Measurements from ENCODE around the gene DNAH17.

The DNAH17 gene

GRCh38 chr17:78577296-78577695 is at the start of gene DNAH17:
Gene DNAH17, minus strand, starts transcription at chr17:78577396. Its CDS starts 2,339 bp downstream, at chr17:78575057.
- no peak for DNase-seq

- DNase-seq: no peak
Observed at GRCh38 chr17:78624324-78625151, 47.3 kb upstream of the DNAH17 start.

GRCh38 chr17:78623541-78623940 is 46.3 kb upstream of the DNAH17 start:
- no peak for DNase-seq

- DNase-seq: no peak
Observed at GRCh38 chr17:78622491-78623265, 45.5 kb upstream of the DNAH17 start.

GRCh38 chr17:78621720-78622490 is 44.7 kb upstream of the DNAH17 start:
- no peak for DNase-seq

GRCh38 chr17:78620099-78620498 is 42.9 kb upstream of the DNAH17 start:
- DNase-seq: no peak

GRCh38 chr17:78619334-78619733 is 42.1 kb upstream of the DNAH17 start:
- DNase-seq: no peak

- no peak for DNase-seq
Observed at GRCh38 chr17:78618264-78619066, 41.3 kb upstream of the DNAH17 start.

- DNase-seq: no peak
Observed at GRCh38 chr17:78617511-78618061, 40.4 kb upstream of the DNAH17 start.

- DNase-seq: no peak
Observed at GRCh38 chr17:78616946-78617345, 39.8 kb upstream of the DNAH17 start.

GRCh38 chr17:78615631-78616030 is 38.4 kb upstream of the DNAH17 start:
- DNase-seq: no peak

- no peak for DNase-seq
Observed at GRCh38 chr17:78613416-78613815, 36.2 kb upstream of the DNAH17 start.

GRCh38 chr17:78611607-78612006 is 34.4 kb upstream of the DNAH17 start:
- no peak for DNase-seq

- DNase-seq: no peak
Observed at GRCh38 chr17:78610951-78611511, 33.8 kb upstream of the DNAH17 start.

GRCh38 chr17:78609191-78609641 is 32.0 kb upstream of the DNAH17 start:
- no peak for DNase-seq

- no peak for DNase-seq
Observed at GRCh38 chr17:78608804-78609186, 31.6 kb upstream of the DNAH17 start.

- no peak for DNase-seq
Observed at GRCh38 chr17:78608122-78608803, 31.1 kb upstream of the DNAH17 start.

- DNase-seq: no peak
Observed at GRCh38 chr17:78607038-78607437, 29.8 kb upstream of the DNAH17 start.

- DNase-seq: no peak
Observed at GRCh38 chr17:78605886-78606285, 28.7 kb upstream of the DNAH17 start.

GRCh38 chr17:78605429-78605828 is 28.2 kb upstream of the DNAH17 start:
- no peak for DNase-seq

- no peak for DNase-seq
Observed at GRCh38 chr17:78602246-78602645, 25.1 kb upstream of the DNAH17 start.

Data from NCI-H2029 (cell line).